Stimulated activated CD4-positive, alpha-beta T cell treated with anti-CD3 and anti-CD28 coated beads, Interleukin-2, amount 100 ng/mL, for 48 hours (primary cell): ENCODE results near the gene FXYD4.
A peak's percentile ranks its signal among the peaks of the same experiment; 100 is the strongest.
"Not testable (repeated sequence)": the region's sequence is repeated elsewhere in the genome, so short reads cannot be mapped to it uniquely, and the experiment has no call there.

Experiments used
- DNase-seq, 2 donors: peaks; one replicate each; pipeline ENCODE4 v3.0.0-alpha.2; 2020

FXYD4 gene

DNA sequence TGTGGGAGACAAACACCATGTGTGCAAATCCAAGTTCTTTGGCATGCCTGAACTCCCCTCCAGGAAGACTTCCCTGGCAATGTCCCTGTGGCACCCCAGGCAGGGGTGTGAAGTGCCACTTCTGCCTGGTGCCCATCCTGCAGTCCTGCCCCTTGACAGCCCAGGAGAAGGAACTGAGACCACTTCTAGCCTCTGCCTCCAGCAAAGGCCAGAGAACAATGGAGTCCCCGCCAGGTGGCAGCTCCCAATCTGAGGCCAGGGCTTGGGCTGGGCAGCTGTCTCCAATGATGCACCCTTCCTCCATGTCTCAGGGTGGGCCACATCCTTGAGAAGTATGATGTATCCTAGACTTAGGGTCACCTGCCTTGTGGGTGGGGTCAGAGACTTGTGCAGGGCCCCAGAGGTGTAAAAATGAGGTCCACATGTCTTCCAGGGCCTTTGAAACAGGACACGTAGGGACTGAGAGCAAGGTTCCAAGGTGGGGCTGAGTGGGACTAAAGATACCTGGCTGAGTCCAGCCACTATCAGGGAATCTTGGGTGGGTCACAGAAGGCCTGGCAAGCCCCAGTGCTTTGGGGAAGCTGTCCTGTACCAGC lies 5.5 kb downstream of the FXYD4 start:
- DNase-seq, result no peak

DNA sequence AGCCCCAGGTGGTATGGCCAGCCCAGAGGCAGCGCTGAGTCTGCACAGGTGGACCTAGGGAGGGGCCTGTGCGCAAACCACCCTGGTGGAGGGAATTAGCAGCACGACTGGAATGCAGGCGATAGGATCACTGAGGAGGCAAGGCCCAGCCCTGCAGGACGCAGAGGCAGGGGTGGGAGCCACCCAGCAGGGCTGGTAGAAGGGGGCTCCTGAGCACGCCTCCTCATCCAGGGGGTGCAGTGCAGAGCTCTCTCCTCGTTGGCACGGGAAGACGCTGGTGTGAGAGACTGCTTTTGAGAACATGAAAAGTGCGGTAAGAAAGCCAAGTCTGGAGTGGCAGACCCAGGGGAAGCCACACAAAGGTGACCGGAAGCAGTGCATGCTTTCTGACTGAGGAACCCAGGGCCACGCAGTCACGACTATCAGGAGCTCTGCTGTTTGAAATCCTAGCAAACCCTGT lies 6.0 kb downstream of the FXYD4 start:
- DNase-seq, result no peak

DNA sequence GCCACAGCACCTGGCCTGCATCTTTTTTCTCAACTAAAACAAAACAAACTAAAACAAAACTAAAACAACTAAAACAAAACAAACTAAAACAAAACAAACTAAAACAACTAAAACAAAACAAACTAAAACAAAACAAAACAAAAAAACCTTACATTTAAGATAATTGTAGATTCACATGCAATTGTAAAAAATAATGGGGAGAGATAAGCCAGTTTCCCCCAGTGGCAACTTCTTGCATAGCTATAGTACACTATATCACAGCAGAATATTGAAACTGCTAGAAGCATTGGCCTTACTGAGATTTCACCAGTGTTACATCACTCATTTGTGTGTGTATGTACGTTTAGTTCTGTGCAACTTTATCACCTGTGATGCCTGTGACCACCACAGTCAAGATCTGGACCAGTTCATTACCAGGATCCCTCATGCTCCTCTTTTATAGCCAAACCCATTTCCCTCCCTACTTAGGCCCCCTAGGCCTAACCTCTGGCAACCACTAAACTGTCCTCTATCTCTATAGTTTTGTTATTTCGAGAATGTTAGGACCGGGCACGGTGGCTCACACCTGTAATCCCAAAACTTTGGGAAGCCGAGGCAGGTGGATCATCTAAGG lies 9.3 kb downstream of the FXYD4 start:
- no peak for DNase-seq

DNA sequence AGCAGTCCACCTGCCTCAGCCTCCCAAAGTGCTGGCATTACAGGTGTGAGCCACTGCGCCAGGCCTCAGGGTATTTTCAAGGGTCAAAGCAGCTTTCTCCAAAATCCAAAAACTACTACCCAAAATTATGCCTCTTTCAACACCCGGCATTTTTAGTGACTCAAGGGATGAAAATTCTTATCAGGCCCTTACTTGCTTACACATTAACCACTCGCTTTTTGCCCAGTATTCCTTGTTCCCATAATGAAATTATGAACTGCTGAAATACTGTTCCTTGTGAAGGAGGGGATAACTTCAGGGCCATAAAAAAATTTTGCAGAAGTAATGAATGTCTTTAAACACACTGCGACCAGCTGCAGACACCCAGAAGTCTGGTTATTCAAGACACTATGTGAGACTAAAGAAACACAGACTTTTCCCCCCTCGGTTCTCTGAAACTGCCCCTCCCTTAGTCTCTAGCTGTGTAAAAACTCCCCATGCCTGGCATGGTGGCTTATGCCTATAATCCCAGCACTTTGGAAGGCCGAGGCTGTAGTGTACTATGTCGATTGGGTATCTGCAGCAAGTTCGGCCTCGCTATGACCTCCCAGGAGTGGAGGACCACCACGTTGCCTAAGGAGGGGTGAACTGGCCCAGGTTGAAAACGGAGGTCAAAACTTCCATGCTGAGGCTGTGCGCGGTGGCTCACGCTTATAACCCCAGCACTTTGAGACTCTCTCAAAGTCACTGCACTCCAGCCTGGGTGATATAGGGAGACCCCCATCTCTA lies 12.0 kb downstream of the FXYD4 start:
- DNase-seq, result no peak

DNA sequence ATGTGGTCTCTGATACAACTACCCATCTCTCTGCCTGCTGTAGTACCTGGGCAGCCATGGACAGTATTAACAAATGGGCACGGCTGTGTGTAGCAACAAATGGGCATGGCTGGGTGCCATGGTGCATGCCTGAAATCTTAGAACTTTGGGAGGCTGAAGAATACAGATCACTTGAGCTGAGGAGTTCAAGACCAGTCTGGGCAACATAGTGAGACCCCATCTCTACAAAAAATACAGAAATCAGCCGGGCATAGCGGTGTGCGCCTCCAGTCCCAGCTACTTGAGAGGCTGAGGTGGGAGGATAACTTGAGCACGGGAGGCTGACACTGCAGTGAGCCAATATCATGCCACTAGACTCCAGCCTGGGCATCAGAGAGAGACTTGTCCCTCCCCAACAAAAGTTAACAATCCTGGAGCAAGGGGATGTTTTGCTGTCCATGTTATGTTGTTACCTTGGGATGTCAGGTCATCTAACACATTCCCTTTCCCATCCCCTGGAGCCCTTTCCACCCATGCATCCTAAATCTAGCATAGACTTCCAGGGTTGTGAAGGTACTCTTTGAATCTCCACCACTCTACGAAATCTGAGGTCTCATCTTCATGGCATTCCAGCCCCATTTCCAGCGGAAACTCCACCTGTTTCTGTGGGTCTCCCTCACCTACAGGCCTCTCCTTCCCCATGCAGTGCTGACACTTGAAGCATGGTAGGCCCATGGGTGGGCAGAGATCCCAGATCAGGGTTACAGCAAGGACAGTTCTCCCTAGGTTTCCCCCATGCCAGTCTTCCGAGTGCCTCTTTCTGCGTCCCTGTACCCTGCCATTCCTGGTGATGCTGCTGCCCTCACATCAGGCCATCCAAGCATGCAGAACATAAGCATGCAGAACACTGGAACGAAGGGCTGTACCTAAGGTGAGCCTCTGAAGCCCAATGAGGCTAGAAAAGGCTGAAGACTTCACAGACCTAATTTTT lies 13.1 kb downstream of the FXYD4 start:
- no peak for DNase-seq

DNA sequence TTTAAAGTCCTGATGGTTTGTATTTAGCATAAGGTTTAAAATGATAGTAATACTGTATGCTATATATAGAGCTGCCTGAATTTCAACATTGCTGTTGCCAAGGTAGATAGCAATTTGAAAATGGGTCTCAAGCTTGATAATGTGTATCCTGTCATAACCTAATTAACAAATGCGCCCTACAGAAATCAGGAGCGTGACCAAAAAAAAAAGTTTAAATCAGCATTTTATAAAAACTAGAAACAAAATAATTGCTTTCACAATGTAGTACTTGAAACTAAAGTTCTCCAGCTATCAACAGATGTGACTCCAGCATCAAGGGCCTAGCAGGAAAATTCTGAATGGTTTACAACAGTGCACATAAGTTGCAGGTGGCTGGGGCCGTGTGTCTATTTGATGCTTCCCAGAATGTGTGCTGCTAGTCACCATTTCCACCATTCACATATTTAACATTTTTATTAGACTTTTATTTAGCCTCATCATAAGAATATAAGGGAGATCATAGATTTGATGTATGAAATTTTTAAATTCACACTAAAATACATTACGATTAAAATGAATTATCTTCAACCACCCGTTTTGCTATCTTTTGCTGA lies 14.1 kb downstream of the FXYD4 start:
- no peak for DNase-seq

DNA sequence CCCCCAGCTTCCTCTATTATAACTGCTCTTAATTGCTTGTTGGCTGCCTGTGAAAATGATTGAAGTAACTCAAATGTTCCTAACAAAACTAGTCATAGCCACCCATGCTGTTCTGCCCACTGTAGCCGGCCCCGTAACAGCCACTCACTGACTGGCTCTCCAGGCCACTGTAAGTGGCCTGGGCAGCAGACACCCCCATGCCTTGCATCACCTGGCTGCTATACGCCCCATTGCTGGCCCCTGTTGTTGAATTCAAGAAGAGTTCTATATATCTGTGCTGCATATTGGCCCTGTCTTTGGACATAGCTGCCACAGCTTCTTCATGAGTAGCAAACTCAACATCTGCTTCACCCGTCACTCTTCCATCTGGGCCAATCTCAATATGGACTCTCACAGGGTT lies 15.1 kb downstream of the FXYD4 start:
- DNase-seq, result no peak

DNA sequence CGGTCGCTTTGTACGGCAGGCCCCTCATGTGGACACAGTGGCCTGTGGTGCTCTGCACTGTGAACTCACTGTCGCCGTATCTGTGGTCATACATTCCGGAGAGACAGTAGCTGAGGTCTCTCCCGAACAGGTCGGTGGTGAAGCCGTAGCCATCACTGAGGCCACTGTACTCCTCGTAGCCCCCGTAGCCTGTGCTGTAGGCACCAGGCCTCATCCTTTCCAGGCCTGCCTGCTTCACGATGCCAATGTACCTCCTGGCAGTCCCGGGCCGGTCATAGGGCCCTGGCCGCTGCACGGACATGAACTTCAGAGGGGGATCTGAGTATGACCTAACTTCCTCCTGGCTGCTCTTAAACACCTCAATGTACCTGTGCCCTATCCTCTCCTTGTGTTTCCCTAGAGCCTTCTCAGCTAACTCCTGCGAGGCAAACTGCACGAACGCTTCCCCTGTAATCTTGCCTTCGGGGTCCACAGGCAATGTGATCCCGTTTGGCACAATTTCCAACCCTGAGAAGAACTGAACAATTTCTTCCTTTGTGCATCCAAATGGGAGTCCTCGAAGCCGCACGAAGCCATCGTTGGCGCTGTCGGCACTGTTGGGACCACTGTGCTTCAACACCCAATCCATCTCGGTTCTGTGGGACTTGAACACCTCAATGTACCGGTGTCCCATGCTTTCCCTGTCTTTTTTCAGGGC lies 15.7 kb downstream of the FXYD4 start:
- no peak for DNase-seq

DNA sequence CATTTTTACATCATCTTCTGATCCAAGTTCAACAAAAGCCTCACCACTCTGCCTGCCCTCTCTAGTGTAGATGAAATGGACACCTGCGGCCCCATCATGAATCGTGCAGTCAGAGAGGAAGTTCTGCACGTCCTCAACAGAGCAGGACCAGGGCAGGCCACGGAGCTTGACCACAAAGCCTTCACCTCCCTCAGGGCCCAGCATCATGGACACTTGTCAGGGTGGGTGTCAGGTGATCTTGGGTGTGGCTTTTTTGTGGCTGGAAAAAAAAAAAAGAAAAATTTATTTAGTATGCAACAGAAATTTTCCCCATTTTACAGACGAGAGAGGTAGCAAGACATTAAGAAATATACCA lies 16.2 kb downstream of the FXYD4 start:
- no peak for DNase-seq

DNA sequence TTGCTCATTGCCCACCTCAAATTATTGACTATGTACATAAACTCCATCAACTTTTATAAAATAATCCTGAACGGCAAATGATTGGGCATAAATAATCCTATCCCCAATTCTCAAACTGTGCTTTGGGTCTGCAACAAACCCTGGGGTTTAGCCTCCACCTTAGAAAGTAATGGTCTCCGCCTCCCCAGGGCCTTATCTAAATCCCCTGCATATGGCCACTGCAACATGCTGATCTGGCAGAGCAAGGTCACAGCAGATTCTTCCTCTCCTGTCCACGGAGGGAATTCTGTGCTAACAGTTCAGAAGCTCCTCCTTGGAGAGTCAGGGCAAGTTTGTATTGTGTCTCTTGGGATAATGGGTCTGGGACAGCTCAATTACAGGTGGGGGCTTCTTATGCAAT lies 18.4 kb downstream of the FXYD4 start:
- DNase-seq, result no peak

DNA sequence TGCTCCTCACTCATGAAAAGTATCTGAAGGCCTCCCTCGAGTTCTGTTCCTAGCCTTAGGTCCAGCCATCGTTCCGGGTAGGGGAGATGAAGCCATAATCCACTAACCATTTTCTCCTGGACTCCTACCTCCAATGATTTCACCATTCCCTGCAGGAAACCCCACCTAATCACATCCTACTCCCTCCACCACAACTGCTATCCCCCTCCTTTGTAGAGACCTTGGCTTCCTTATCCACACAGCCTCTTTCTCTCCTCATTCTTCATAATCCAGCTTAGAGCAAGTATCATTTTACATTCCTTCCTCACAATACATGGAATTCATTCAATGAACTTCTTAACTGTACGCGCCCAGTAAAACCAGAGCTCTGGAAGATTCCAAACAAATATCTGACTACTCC lies 18.9 kb downstream of the FXYD4 start:
- no peak for DNase-seq

DNA sequence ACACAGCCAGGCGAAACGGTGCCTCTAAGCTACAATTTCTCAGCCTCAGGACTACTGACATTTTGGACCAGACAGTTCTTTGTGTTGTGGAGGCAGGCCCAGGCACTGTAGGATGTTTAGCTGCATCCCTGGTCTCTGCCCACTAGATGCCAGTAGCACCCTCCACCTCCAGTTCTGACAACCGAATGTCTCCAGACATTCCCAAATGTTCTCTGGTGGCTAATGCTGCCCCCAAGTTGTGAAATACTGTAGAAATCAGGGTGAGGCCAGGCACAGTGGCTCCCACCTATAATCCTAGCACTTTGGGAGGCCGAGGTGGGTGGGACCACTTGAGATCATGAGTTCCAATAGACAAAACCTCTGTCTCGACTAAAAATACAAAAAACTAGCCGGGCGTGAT lies 19.3 kb downstream of the FXYD4 start:
- DNase-seq, result no peak

DNA sequence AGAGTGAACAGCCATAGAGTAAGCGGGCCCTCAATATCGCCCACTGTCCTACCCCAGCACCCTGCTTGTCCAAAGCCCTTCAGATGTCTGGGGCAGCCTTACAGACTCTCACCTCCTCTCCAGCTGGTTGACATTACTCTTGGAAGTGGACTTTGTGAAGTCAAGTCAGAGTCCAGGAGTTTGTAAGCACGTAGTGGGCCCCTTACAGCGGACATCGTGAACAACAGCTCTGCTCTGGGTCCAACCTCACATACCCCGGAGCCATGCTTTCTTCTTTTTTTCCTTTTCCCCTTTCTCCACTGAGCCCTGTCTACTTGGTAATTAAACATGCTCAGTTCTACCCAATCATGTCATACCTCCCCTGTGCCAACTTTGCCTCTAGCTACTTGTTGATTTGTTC lies 20.1 kb downstream of the FXYD4 start:
- DNase-seq, result no peak

DNA sequence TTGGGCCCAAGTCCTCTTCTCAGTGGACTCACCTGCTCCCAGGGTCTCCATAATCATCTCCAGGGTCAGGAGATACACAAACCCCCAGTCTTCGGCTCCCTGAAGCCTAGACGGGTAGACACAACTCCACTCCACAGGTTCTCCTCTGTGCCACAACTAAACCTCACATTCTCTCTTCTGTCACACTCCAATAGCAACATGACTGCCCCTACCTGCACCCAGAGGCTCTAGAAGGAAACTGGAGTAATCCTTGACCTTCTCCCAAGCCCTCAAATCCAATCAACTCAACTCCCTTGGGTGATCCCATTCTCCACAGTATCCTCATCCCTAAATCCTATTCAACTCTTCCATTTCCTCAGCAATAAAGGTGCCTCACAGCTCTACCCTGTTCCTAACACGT lies 21.3 kb downstream of the FXYD4 start:
- no peak for DNase-seq

DNA sequence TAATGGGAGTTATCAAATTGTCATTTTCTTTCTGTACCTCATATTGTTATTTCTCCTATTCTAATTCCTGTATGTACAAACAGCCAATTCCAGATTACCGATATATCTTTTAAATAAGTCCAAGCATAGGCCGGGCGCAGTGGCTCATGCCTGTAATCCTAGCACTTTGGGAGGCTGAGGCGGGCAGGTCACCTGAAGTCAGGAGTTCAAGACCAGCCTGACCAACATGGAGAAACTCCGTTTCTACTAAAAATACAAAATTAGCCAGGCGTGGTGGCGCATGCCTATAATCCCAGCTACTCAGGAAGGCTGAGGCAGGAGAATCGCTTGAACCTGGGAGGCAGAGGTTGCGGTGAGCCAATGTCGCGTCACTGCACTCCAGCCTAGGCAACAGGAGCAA lies 21.8 kb downstream of the FXYD4 start:
- not testable (repeated sequence) for DNase-seq

DNA sequence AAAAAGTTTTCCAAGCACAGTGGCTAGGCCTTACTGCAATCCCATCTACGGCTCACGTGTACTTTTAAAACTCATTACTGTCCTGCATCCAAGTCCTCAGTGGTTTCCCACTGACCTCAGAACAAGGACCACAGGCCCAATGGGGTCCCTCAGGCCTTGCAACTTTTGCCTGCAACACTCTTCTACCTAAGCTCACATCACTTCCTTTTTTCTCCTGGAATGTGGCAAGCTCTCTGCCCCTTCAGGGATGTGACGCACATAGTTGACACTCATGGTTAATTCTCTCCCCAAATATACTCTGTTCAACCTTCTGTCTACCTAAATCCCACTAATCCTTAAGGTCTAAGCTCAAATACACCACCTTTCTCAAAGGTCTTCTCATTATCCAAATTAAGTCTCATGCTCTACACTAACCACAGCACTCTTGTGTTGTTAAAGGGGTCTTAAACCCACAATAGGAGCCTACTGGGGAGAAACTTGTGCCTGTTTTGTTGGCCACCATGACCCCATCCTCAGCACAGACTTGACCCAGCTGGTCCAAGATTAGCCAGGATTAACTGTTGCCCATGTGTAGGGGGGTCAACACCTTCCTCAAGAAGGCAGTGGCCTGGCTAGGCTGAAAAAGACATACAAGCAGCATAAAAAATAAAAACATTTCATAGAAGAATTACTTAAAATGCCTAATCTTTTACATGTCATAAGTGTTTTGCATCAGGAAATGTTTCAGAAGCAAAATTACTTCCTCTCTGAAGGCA lies 22.3 kb downstream of the FXYD4 start:
- DNase-seq, result no peak

DNA sequence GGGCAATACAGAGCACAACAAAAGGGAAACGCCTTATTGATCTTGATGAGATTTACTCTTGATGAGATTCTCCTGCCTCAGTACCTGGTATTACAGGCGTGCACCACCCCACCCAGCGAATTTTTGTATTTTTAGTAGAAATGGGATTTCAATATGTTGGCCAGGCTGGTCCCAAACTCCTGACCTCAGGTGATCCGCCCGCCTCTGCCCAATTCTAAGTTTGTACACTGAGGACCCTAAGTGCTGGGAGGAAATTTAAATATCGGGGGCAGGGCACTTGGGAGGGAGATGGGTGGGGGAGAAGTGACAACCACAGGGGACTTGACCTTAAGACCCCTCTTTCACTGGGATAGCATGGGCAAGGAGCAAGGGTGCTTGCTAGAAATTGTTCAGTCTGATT lies 23.4 kb downstream of the FXYD4 start:
- no peak for DNase-seq

DNA sequence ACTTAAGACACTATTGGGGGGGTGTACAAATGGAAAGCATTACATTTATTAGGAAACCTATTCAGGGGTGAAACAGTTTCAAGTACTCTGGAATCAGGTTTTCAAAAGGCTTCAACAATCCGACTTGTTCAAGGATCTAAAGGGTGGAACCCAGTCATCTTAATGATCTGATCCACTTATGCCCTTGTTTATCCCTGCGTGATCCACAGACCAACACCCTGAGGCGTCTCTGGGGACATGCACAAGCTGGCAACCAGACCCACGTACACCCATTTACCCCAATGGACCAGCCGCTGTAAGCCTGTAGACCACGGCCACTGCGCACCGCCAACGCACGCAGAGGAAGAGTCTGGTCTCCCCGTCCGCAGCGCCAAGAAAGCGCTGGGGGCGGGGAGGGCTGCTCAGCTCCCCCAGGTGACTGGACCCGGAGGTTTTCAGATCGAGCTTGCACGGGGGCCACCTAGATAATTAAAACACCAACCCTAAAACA lies 24.2 kb downstream of the FXYD4 start:
- DNase-seq, result no peak

DNA sequence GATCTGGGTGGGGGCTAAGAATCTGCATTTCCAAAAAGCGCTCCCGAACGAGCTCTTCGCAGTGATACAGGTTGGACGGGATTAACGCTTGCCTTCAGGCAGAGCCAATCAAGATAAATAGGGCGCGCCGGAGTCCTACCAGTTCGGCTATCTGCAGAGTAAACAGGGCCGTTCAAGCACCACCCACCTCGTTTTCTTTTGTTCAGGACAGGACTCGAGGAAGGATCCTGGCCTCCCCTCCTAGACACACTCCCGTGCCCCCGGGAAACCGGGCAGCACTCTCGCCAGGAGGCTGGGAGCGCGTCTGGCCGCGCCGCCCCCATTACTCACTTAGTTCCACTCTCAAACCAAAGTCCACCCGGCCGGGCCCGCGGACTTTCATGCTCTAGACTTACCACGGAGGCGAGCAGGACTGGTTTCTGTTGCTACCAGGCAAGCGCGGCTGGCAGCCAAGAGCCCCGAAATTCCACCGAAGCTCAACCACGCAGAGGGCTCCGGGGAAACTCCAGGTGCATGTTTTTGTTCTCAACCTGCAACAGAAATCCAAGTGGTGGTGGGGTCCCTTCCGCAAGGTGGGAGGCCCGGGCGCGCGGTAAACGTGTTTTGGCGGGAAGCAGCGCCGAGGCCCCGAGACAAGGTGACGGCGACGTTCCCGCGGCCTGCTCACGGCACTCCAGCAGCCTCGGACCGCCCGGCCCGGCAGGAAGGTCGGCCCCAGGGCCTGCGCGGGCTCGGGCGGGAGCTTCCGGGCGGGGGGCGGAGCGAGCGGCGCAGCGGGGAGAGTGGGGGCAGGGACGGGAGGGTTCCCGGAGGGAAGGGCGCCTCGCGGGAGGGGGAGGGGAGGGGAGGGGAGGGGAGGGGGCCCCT lies 24.9 kb downstream of the FXYD4 start:
- peak; percentile 71 to 79 for DNase-seq

DNA sequence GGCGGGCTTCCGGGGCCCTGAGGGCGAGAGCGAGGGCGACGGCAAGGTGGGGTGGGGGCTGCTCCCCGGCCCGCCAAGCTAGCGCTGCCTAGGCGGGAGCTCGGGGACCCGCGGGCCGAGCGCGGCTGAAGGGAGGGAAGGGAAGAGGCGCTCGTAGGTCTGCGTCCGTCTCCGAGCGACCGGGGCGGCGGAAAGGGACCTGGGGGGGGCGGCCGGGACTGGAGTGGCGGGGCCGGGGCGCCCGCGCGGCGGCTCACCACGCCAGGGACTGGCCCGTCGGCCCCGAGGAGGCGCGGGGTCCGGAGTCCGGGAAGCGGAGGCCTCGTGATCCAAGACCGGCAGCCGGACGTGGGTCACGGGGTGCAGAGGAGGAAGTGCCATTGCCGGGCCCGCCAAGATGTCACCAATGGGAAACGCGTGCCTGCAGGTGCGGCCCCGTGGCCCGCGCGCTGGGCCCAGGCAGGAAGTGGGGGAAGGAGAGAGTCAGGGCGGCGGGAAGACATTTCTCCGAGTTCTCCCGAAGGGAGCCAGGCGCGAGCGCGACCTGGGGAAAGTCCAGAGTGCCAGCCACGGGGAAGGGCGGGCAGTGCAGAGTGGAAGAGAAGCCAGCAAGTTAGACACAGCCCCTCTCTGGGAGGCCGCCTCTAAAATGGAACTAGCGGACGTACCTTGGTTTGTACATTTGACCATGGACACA lies 25.6 kb downstream of the FXYD4 start:
- DNase-seq, result peak; percentile 73 to 77
